WTC11 (cell line): ENCODE measurements around the gene VPS52. TPM values are rescaled to one million over a fixed set of nuclear protein-coding genes. Genes with fewer than 3 reads are reported as not detected.

Source experiments
- ATAC-seq: fragments of 200-7000 bp; cut with Tn5 transposase; 2 replicates; pipeline ENCODE4 v1.10.0; 2021; ENCODE audit warnings: mild to moderate bottlenecking, moderate library complexity
- CTCF ChIA-PET: fragments of 300-600 bp; sonication (Branson Sonifier 250); formaldehyde crosslinking; loops from one replicate; lab custom pipeline; 2021; ENCODE audit warnings: antibody characterized with exemption; lab: Charles Lee
- POLR2A ChIA-PET: fragments of 350-600 bp; sonication (Branson Sonifier 250); formaldehyde crosslinking; loops from one replicate; lab custom pipeline; 2021; ENCODE audit warnings: antibody characterized with exemption; lab: Charles Lee
- DNase-seq: peaks from one replicate; pipeline ENCODE4 v3.0.0; 2021; ENCODE audit warnings: low spot score
- H3K27ac Mint-ChIP-seq: 2 replicates; pipeline ENCODE4 v1.8.0; 2021; ENCODE audit warnings: mixed read lengths
- H3K27me3 Mint-ChIP-seq: 2 replicates; pipeline ENCODE4 v1.8.0; 2021; ENCODE audit warnings: low read depth, mild to moderate bottlenecking, moderate library complexity, mixed read lengths
- H3K36me3 Mint-ChIP-seq: 2 replicates; pipeline ENCODE4 v1.8.0; 2021; ENCODE audit warnings: mixed read lengths
- H3K4me1 Mint-ChIP-seq: 2 replicates; pipeline ENCODE4 v1.8.0; 2022; ENCODE audit warnings: mixed read lengths
- H3K4me3 Mint-ChIP-seq: 2 replicates; pipeline ENCODE4 v1.8.0; 2021; ENCODE audit warnings: mild to moderate bottlenecking, moderate library complexity, mixed read lengths
- H3K9me3 Mint-ChIP-seq: 2 replicates; pipeline ENCODE4 v1.8.0; 2021; ENCODE audit warnings: mixed read lengths
- ARID4B ChIP-seq: sonication (generic); formaldehyde crosslinking; IDR thresholded peaks from 2 replicates; pipeline ENCODE4 v1.8.0; 2023; ENCODE audit warnings: missing genetic modification reagents, mild to moderate bottlenecking, borderline replicate concordance
- E2F5 ChIP-seq: sonication (generic); formaldehyde crosslinking; IDR thresholded peaks from 2 replicates; pipeline ENCODE4 v1.8.1; 2022; ENCODE audit warnings: mild to moderate bottlenecking, moderate library complexity, missing genetic modification reagents
- EMX1 ChIP-seq: fragments of 250-450 bp; sonication (Bioruptor Pico); IDR thresholded peaks from 2 replicates; pipeline ENCODE4 v1.8.0; 2021; ENCODE audit warnings: mild to moderate bottlenecking
- GABPB1 ChIP-seq: sonication (generic); formaldehyde crosslinking; IDR thresholded peaks from 2 replicates; pipeline ENCODE4 v1.8.1; 2023; ENCODE audit warnings: mild to moderate bottlenecking, missing genetic modification reagents
- GRHL2 ChIP-seq: fragments of 250-450 bp; sonication (Bioruptor Pico); IDR thresholded peaks from 2 replicates; pipeline ENCODE4 v1.8.0; 2022; ENCODE audit warnings: mild to moderate bottlenecking, moderate library complexity; ENCODE audit not compliant: insufficient replicate concordance, severe bottlenecking
- NFE2L1 ChIP-seq: sonication (generic); formaldehyde crosslinking; IDR thresholded peaks from 2 replicates; pipeline ENCODE4 v1.8.1; 2023; ENCODE audit warnings: missing genetic modification reagents
- NR2C2 ChIP-seq: sonication (generic); formaldehyde crosslinking; IDR thresholded peaks from 2 replicates; pipeline ENCODE4 v1.8.0; 2022; ENCODE audit warnings: mild to moderate bottlenecking, missing genetic modification reagents
- PRDM15 ChIP-seq: sonication (generic); formaldehyde crosslinking; IDR thresholded peaks from 2 replicates; pipeline ENCODE4 v1.8.0; 2022; ENCODE audit warnings: missing genetic modification reagents
- RELA ChIP-seq: sonication (generic); formaldehyde crosslinking; IDR thresholded peaks from 2 replicates; pipeline ENCODE4 v1.8.1; 2022; ENCODE audit warnings: missing genetic modification reagents, mild to moderate bottlenecking, borderline replicate concordance
- SMAD4 ChIP-seq: sonication (generic); formaldehyde crosslinking; IDR thresholded peaks from 2 replicates; pipeline ENCODE4 v1.8.0; 2022; ENCODE audit warnings: mild to moderate bottlenecking, missing genetic modification reagents
- ZNF121 ChIP-seq: sonication (generic); formaldehyde crosslinking; IDR thresholded peaks from 2 replicates; pipeline ENCODE4 v1.8.0; 2023; ENCODE audit warnings: missing genetic modification reagents
- ZNF396 ChIP-seq: fragments of 250-450 bp; sonication (Bioruptor Pico); IDR thresholded peaks from 2 replicates; pipeline ENCODE4 v1.8.0; 2021; ENCODE audit warnings: mild to moderate bottlenecking, moderate library complexity, borderline replicate concordance
- ZNF423 ChIP-seq: fragments of 250-450 bp; sonication (Bioruptor Pico); IDR thresholded peaks from 2 replicates; pipeline ENCODE4 v2.1.2; 2022; ENCODE audit warnings: mild to moderate bottlenecking, moderate library complexity
- ZSCAN18 ChIP-seq: fragments of 250-450 bp; sonication (Bioruptor Pico); IDR thresholded peaks from 2 replicates; pipeline ENCODE4 v2.1.2; 2022; ENCODE audit warnings: mild to moderate bottlenecking, moderate library complexity
- total RNA-seq: library from RNA; stranded (reverse); gene quantifications from 3 replicates; pipeline ENCODE4 v1.2.3, GENCODE V29; 2021
- TF ChIP-seq, protein P1 (sequence below): fragments of 250-450 bp; sonication (Bioruptor Pico); conservative IDR thresholded peaks from 2 replicates; pipeline ENCODE4 v1.9.0; 2021; ENCODE audit warnings: mild to moderate bottlenecking

The VPS52 gene
- total RNA-seq, 1 experiment from 2014 or later: 46.8 TPM

DNA sequence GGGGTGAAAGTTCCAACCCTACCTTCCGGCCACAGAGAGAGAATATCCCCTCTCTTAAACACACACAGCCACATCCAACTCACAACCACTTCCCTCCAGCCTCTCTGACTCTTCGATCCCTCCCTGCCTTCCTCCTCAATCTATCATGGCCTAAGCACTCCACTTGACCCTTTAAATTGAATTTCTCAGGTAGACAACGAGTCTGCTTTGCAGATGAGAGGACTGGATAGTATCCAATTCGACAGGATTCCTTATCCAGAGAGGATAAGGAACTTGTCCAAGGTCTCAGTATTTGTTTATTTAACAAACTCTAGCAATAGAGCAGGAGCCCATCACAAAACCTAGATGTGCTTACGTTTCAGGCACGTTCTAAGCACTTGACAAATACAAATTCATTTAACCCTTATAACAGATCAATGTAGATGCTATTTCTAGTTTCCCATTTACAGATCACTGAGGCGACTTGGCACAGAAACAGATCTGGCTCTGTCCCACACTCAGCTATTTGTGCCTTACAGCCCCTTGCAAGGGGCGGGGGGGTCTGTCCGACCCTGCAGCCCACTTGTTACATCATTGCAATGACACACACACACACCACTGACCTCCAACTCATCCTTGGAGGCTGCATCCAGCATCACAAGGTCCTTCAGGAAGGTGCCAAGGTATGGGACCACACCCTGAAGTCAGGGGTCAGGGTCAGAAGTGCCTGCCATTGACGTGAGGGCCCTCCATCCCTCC lies 22.6 kb upstream of the VPS52 start (continued):
- TF ChIP-seq, protein P1, sequence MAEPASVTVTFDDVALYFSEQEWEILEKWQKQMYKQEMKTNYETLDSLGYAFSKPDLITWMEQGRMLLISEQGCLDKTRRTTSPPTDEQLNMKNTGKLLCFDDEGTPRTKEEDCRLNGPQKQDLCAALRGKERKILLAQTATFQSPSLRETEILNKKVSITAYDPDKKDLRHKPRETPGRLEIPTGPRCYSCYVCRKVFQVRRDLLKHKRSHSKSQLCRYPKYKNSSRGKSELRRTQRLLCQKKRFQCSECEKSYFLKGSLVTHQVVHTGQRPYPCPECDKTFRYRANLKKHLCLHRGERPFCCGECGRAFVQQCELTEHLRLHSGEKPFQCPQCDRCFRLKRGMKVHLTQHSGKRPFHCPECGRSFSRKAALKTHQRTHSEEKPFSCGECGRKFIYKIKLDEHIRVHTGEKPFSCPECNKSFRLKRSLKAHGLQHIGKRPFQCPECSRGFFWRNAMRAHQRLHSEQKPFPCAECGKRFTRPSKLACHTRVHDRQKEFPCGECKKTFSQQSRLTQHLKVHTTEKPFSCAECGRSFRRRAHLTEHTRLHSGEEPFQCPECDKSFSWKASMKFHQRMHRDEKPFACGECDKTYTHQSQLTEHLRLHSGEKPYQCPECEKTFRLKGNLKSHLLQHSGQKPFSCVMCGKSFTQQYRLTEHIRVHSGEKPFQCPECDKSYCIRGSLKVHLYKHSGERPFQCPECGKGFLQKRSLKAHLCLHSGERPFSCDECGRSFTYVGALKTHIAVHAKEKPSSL (CRISPR knock-in tag): no peak
- no peak for TF ChIP-seq ZSCAN18 (CRISPR knock-in tag)

GRCh38 chr6:33292996-33293682 lies 21.5 kb upstream of the VPS52 start:
- ATAC-seq: no peak
- no peak for TF ChIP-seq RELA (CRISPR knock-in tag)
- Mint-ChIP-seq H3K36me3 (peaks cover 19% of the 10 kb centered on the region), H3K4me3 (no peak overlapping the region), H3K27ac (no peak overlapping the region), H3K4me1 (peaks cover 25% of the 10 kb centered on the region), H3K9me3 (no peaks in the 10 kb centered on the region), H3K27me3 (no peaks in the 10 kb centered on the region)
- POLR2A ChIA-PET: interaction anchor here (1.3 kb wide), 1 partner anchor 321 kb away, joined by 3 read pairs; no protein-coding TSS in a partner anchor
- CTCF ChIA-PET: interaction anchor here (1.1 kb wide), 1 partner anchor 16 kb away, joined by 3 read pairs; no protein-coding TSS in a partner anchor
- no peak for DNase-seq

- ChIA-PET CTCF (interaction anchor here (1.4 to 3.3 kb wide), 2 partner anchors 11 to 13 kb away, joined by 4 to 36 read pairs; partner anchors contain the start of gene B3GALT4), POLR2A (interaction anchor here (1.6 to 3.6 kb wide), 2 partner anchors 13 to 141 kb away, joined by 4 to 27 read pairs; partner anchors contain the start of gene B3GALT4)
- Mint-ChIP-seq H3K27ac (peak overlapping the region; percentile 32; the same call in 1 of the 2 replicates), H3K36me3 (peaks cover 36% of the 10 kb centered on the region), H3K9me3 (no peaks in the 10 kb centered on the region), H3K4me1 (peaks cover 22% of the 10 kb centered on the region), H3K27me3 (no peaks in the 10 kb centered on the region), H3K4me3 (peak overlapping the region; percentile 99)
- DNase-seq (no peak), ATAC-seq (no peak)
- TF ChIP-seq ARID4B (CRISPR knock-in tag): no peak
- no peak for TF ChIP-seq ZSCAN18 (CRISPR knock-in tag)
- TF ChIP-seq NR2C2 (CRISPR knock-in tag): no peak
- TF ChIP-seq EMX1 (CRISPR knock-in tag): no peak
- no peak for TF ChIP-seq ZNF396
- no peak for TF ChIP-seq ZNF423
- no peak for TF ChIP-seq GRHL2 (CRISPR knock-in tag)
- TF ChIP-seq GABPB1 (CRISPR knock-in tag): no peak
- no peak for TF ChIP-seq SMAD4 (CRISPR knock-in tag)
- TF ChIP-seq ZNF121 (CRISPR knock-in tag): no peak
- no peak for TF ChIP-seq E2F5 (CRISPR knock-in tag)
- TF ChIP-seq NFE2L1 (CRISPR knock-in tag): no peak
- TF ChIP-seq PRDM15: no peak
Measured at GRCh38 chr6:33290459-33290858, 18.8 kb upstream of the VPS52 start.
